Fibroblast of pulmonary artery (primary cell): Measurements from ENCODE around the gene TRIP10.
"Not testable (repeated sequence)": the region's sequence is repeated elsewhere in the genome, so short reads cannot be mapped to it uniquely, and the experiment has no call there.

Source experiments
- DNase-seq: peaks from one replicate; pipeline ENCODE4 v3.0.0-alpha.2; 2010; ENCODE audit warnings: low read depth
- H3K4me3 ChIP-seq: replicated peaks from 2 replicates; pipeline ENCODE4 v1.5.1; 2011; ENCODE audit warnings: low read depth, mild to moderate bottlenecking, control low read depth, low read length, moderate library complexity
- CTCF ChIP-seq: IDR thresholded peaks from 2 replicates; pipeline ENCODE4 v1.5.1; 2011; ENCODE audit warnings: mild to moderate bottlenecking, control low read depth, low read length, inconsistent platforms; ENCODE audit errors: missing control alignments

Gene TRIP10

GRCh38 chr19:6765738-6766356 is 26.4 kb downstream of the TRIP10 start:
- DNase-seq, result no peak
- H3K4me3 ChIP-seq, result no peak overlapping the region
- no peak for TF ChIP-seq CTCF

- no peak for TF ChIP-seq CTCF
- no peak overlapping the region for H3K4me3 ChIP-seq
- DNase-seq, result no peak
These were observed 27.0 kb downstream of the TRIP10 start for GRCh38 chr19:6766357-6767080.

GRCh38 chr19:6767081-6767356 is 27.5 kb downstream of the TRIP10 start:
- no peak for DNase-seq
- TF ChIP-seq CTCF, result no peak
- peak overlapping the region; percentile 33 for H3K4me3 ChIP-seq

- no peak for TF ChIP-seq CTCF
- DNase-seq, result peak; percentile 53
- H3K4me3 ChIP-seq, result peak within 1 kb of the TSS; percentile 33
These were observed 28.1 kb downstream of the TRIP10 start, which contains the start of gene SH2D3A for GRCh38 chr19:6767357-6768235. Gene SH2D3A, minus strand, starts transcription at chr19:6767435. Its CDS starts 3,687 bp downstream, at chr19:6763748.

- no peak for TF ChIP-seq CTCF
- no peak for DNase-seq
- no peak overlapping the region for H3K4me3 ChIP-seq
These were observed 28.8 kb downstream of the TRIP10 start for GRCh38 chr19:6768236-6768785.

GRCh38 chr19:6769006-6769619 is 29.6 kb downstream of the TRIP10 start:
- peak; percentile 49 for DNase-seq
- TF ChIP-seq CTCF, result peak; percentile 35

GRCh38 chr19:6771648-6772027 is 32.2 kb downstream of the TRIP10 start:
- H3K4me3 ChIP-seq, DNase-seq: not testable (repeated sequence)

More at GRCh38 chr19:6769006-6769619, 29.6 kb downstream of the TRIP10 start:
- no peak overlapping the region for H3K4me3 ChIP-seq
